WTC11 (cell line): Measurements from ENCODE around the gene GK2. TPM values are rescaled to one million over a fixed set of nuclear protein-coding genes. Genes with fewer than 3 reads are reported as not detected.

Source experiments
- ATAC-seq: fragments of 200-7000 bp; cut with Tn5 transposase; 2 replicates; pipeline ENCODE4 v1.10.0; 2021; ENCODE audit warnings: mild to moderate bottlenecking, moderate library complexity
- CTCF ChIA-PET: fragments of 300-600 bp; sonication (Branson Sonifier 250); formaldehyde crosslinking; loops from one replicate; lab custom pipeline; 2021; ENCODE audit warnings: antibody characterized with exemption; lab: Charles Lee
- POLR2A ChIA-PET: fragments of 350-600 bp; sonication (Branson Sonifier 250); formaldehyde crosslinking; loops from one replicate; lab custom pipeline; 2021; ENCODE audit warnings: antibody characterized with exemption; lab: Charles Lee
- DNase-seq: peaks from one replicate; pipeline ENCODE4 v3.0.0; 2021; ENCODE audit warnings: low spot score
- H3K27ac Mint-ChIP-seq: 2 replicates; pipeline ENCODE4 v1.8.0; 2021; ENCODE audit warnings: mixed read lengths
- H3K27me3 Mint-ChIP-seq: 2 replicates; pipeline ENCODE4 v1.8.0; 2021; ENCODE audit warnings: low read depth, mild to moderate bottlenecking, moderate library complexity, mixed read lengths
- H3K36me3 Mint-ChIP-seq: 2 replicates; pipeline ENCODE4 v1.8.0; 2021; ENCODE audit warnings: mixed read lengths
- H3K4me1 Mint-ChIP-seq: 2 replicates; pipeline ENCODE4 v1.8.0; 2022; ENCODE audit warnings: mixed read lengths
- H3K4me3 Mint-ChIP-seq: 2 replicates; pipeline ENCODE4 v1.8.0; 2021; ENCODE audit warnings: mild to moderate bottlenecking, moderate library complexity, mixed read lengths
- H3K9me3 Mint-ChIP-seq: 2 replicates; pipeline ENCODE4 v1.8.0; 2021; ENCODE audit warnings: mixed read lengths
- AR ChIP-seq: fragments of 250-450 bp; sonication (Bioruptor Pico); IDR thresholded peaks from 2 replicates; pipeline ENCODE4 v1.9.0; 2021; ENCODE audit warnings: mild to moderate bottlenecking
- CBFB ChIP-seq: sonication (generic); formaldehyde crosslinking; IDR thresholded peaks from 2 replicates; pipeline ENCODE4 v1.8.1; 2022; ENCODE audit warnings: mild to moderate bottlenecking, low read depth, missing genetic modification reagents
- CREB1 ChIP-seq: sonication (generic); formaldehyde crosslinking; IDR thresholded peaks from 2 replicates; pipeline ENCODE4 v1.8.0; 2023; ENCODE audit warnings: mild to moderate bottlenecking, missing genetic modification reagents
- CREM ChIP-seq: sonication (generic); formaldehyde crosslinking; IDR thresholded peaks from 2 replicates; pipeline ENCODE4 v1.8.1; 2022; ENCODE audit warnings: mild to moderate bottlenecking, missing genetic modification reagents, moderate library complexity
- E2F5 ChIP-seq: sonication (generic); formaldehyde crosslinking; IDR thresholded peaks from 2 replicates; pipeline ENCODE4 v1.8.1; 2022; ENCODE audit warnings: mild to moderate bottlenecking, moderate library complexity, missing genetic modification reagents
- ELF4 ChIP-seq: sonication (generic); formaldehyde crosslinking; IDR thresholded peaks from 2 replicates; pipeline ENCODE4 v1.8.1; 2022; ENCODE audit warnings: low read depth, mild to moderate bottlenecking, moderate library complexity, missing genetic modification reagents
- FOXK1 ChIP-seq: sonication (generic); formaldehyde crosslinking; IDR thresholded peaks from 2 replicates; pipeline ENCODE4 v1.8.0; 2022; ENCODE audit warnings: mild to moderate bottlenecking, moderate library complexity, missing genetic modification reagents
- GRHL2 ChIP-seq: fragments of 250-450 bp; sonication (Bioruptor Pico); IDR thresholded peaks from 2 replicates; pipeline ENCODE4 v1.8.0; 2022; ENCODE audit warnings: mild to moderate bottlenecking, moderate library complexity; ENCODE audit not compliant: insufficient replicate concordance, severe bottlenecking
- JAZF1 ChIP-seq: fragments of 250-450 bp; sonication (Bioruptor Pico); IDR thresholded peaks from 2 replicates; pipeline ENCODE4 v1.9.0; 2021; ENCODE audit warnings: moderate library complexity, mild to moderate bottlenecking, inconsistent platforms
- MLX ChIP-seq: sonication (generic); formaldehyde crosslinking; IDR thresholded peaks from 2 replicates; pipeline ENCODE4 v1.8.1; 2023; ENCODE audit warnings: mild to moderate bottlenecking, missing genetic modification reagents, moderate library complexity
- NFATC4 ChIP-seq: fragments of 250-450 bp; sonication (Bioruptor Pico); IDR thresholded peaks from 2 replicates; pipeline ENCODE4 v1.9.0; 2021; ENCODE audit warnings: mild to moderate bottlenecking
- NR2C2 ChIP-seq: sonication (generic); formaldehyde crosslinking; IDR thresholded peaks from 2 replicates; pipeline ENCODE4 v1.8.0; 2022; ENCODE audit warnings: mild to moderate bottlenecking, missing genetic modification reagents
- PRDM15 ChIP-seq: sonication (generic); formaldehyde crosslinking; IDR thresholded peaks from 2 replicates; pipeline ENCODE4 v1.8.0; 2022; ENCODE audit warnings: missing genetic modification reagents
- PRRX2 ChIP-seq: fragments of 250-450 bp; sonication (Bioruptor Pico); IDR thresholded peaks from 2 replicates; pipeline ENCODE4 v1.8.0; 2021; ENCODE audit warnings: mild to moderate bottlenecking
- RELA ChIP-seq: sonication (generic); formaldehyde crosslinking; IDR thresholded peaks from 2 replicates; pipeline ENCODE4 v1.8.1; 2022; ENCODE audit warnings: missing genetic modification reagents, mild to moderate bottlenecking, borderline replicate concordance
- SMAD4 ChIP-seq: sonication (generic); formaldehyde crosslinking; IDR thresholded peaks from 2 replicates; pipeline ENCODE4 v1.8.0; 2022; ENCODE audit warnings: mild to moderate bottlenecking, missing genetic modification reagents
- SP1 ChIP-seq: sonication (generic); formaldehyde crosslinking; conservative IDR thresholded peaks from 2 replicates; pipeline ENCODE4 v1.8.1; 2022; ENCODE audit warnings: missing genetic modification reagents
- TEAD4 ChIP-seq: sonication (generic); formaldehyde crosslinking; IDR thresholded peaks from 2 replicates; pipeline ENCODE4 v1.8.0; 2022; ENCODE audit warnings: mild to moderate bottlenecking, missing genetic modification reagents
- ZNF121 ChIP-seq: sonication (generic); formaldehyde crosslinking; IDR thresholded peaks from 2 replicates; pipeline ENCODE4 v1.8.0; 2023; ENCODE audit warnings: missing genetic modification reagents
- ZNF317 ChIP-seq: sonication (generic); formaldehyde crosslinking; IDR thresholded peaks from 2 replicates; pipeline ENCODE4 v1.8.1; 2023; ENCODE audit warnings: low read depth, mild to moderate bottlenecking, moderate library complexity, missing genetic modification reagents, borderline replicate concordance
- ZNF423 ChIP-seq: fragments of 250-450 bp; sonication (Bioruptor Pico); IDR thresholded peaks from 2 replicates; pipeline ENCODE4 v2.1.2; 2022; ENCODE audit warnings: mild to moderate bottlenecking, moderate library complexity
- total RNA-seq: library from RNA; stranded (reverse); gene quantifications from 3 replicates; pipeline ENCODE4 v1.2.3, GENCODE V29; 2021

GK2 gene
- total RNA-seq, 1 experiment from 2014 or later: not detected

GRCh38 chr4:79396794-79397193 lies 11.2 kb downstream of the GK2 start:
- no peak for ATAC-seq
- Mint-ChIP-seq H3K36me3 (no peaks in the 10 kb centered on the region), H3K4me1 (peaks cover 9% of the 10 kb centered on the region), H3K4me3 (no peak overlapping the region), H3K9me3 (no peaks in the 10 kb centered on the region), H3K27ac (no peak overlapping the region), H3K27me3 (no peaks in the 10 kb centered on the region)
- no peak for DNase-seq
- POLR2A ChIA-PET: no interaction called here
- CTCF ChIA-PET: no interaction called here
- no peak for TF ChIP-seq GRHL2

GRCh38 chr4:79395841-79396240 lies 12.2 kb downstream of the GK2 start:
- no peak for DNase-seq
- H3K27ac Mint-ChIP-seq: no peak overlapping the region
- H3K4me1 Mint-ChIP-seq: peaks cover 8% of the 10 kb centered on the region
- POLR2A ChIA-PET: no interaction called here
- no peaks in the 10 kb centered on the region for H3K9me3 Mint-ChIP-seq
- no peaks in the 10 kb centered on the region for H3K36me3 Mint-ChIP-seq
- H3K27me3 Mint-ChIP-seq: no peaks in the 10 kb centered on the region
- TF ChIP-seq RELA (no peak), FOXK1 (CRISPR knock-in tag) (no peak), CBFB (CRISPR knock-in tag) (no peak), PRRX2 (no peak), ZNF121 (CRISPR knock-in tag) (no peak), JAZF1 (CRISPR knock-in tag) (no peak), E2F5 (no peak), CREM (no peak), NFATC4 (CRISPR knock-in tag) (no peak), ELF4 (no peak), GRHL2 (no peak), AR (CRISPR knock-in tag) (no peak), TEAD4 (CRISPR knock-in tag) (no peak), ZNF317 (CRISPR knock-in tag) (no peak)
- TF ChIP-seq, all 79 proteins: peak for 0
- ATAC-seq: no peak
- H3K4me3 Mint-ChIP-seq: no peak overlapping the region
- CTCF ChIA-PET: no interaction called here

- POLR2A ChIA-PET: no interaction called here
- no peaks in the 10 kb centered on the region for H3K36me3 Mint-ChIP-seq
- H3K27me3 Mint-ChIP-seq: no peaks in the 10 kb centered on the region
- no peak for ATAC-seq
- no peak overlapping the region for H3K4me3 Mint-ChIP-seq
- no peaks in the 10 kb centered on the region for H3K9me3 Mint-ChIP-seq
- no peak for TF ChIP-seq MLX
- TF ChIP-seq E2F5: no peak
- TF ChIP-seq ZNF423 (CRISPR knock-in tag): no peak
- TF ChIP-seq CREB1 (CRISPR knock-in tag): no peak
- no peak for TF ChIP-seq ZNF317 (CRISPR knock-in tag)
- no peak for TF ChIP-seq SP1
- no peak for TF ChIP-seq AR (CRISPR knock-in tag)
- no peak for TF ChIP-seq NR2C2 (CRISPR knock-in tag)
- TF ChIP-seq PRDM15 (CRISPR knock-in tag): no peak
- no peak for TF ChIP-seq SMAD4
- TF ChIP-seq, all 79 proteins: peak for 0
- CTCF ChIA-PET: no interaction called here
- no peak for DNase-seq
- H3K4me1 Mint-ChIP-seq: no peaks in the 10 kb centered on the region
- H3K27ac Mint-ChIP-seq: no peak overlapping the region
Observed at GRCh38 chr4:79390890-79391289, 17.1 kb downstream of the GK2 start.
